Activated naive CD8-positive, alpha-beta T cell treated with anti-CD3 and anti-CD28 coated beads, Interleukin-2, amount 50 U/mL, for 24 hours (primary cell): Measurements from ENCODE around the gene RAD18.

Experiments used
- ATAC-seq: fragments of 150-1000 bp; cut with Tn5 transposase; one replicate; pipeline ENCODE4 v1.10.0; 2021
- DNase-seq: peaks from one replicate; pipeline ENCODE4 v3.0.0; 2021
- H3K27ac Mint-ChIP-seq: one replicate; pipeline ENCODE4 v1.8.0; 2021; ENCODE audit warnings: mild to moderate bottlenecking, mixed read lengths
- H3K27me3 Mint-ChIP-seq: one replicate; pipeline ENCODE4 v1.8.0; 2021; ENCODE audit warnings: mixed read lengths
- H3K36me3 Mint-ChIP-seq: one replicate; pipeline ENCODE4 v1.8.0; 2021; ENCODE audit warnings: low read depth, mixed read lengths
- H3K4me1 Mint-ChIP-seq: one replicate; pipeline ENCODE4 v1.8.0; 2021; ENCODE audit warnings: mixed read lengths
- H3K4me3 Mint-ChIP-seq: one replicate; pipeline ENCODE4 v1.8.0; 2021; ENCODE audit warnings: mild to moderate bottlenecking, moderate library complexity, mixed read lengths
- H3K9me3 Mint-ChIP-seq: one replicate; pipeline ENCODE4 v1.8.0; 2021; ENCODE audit warnings: mixed read lengths

The RAD18 gene

DNA sequence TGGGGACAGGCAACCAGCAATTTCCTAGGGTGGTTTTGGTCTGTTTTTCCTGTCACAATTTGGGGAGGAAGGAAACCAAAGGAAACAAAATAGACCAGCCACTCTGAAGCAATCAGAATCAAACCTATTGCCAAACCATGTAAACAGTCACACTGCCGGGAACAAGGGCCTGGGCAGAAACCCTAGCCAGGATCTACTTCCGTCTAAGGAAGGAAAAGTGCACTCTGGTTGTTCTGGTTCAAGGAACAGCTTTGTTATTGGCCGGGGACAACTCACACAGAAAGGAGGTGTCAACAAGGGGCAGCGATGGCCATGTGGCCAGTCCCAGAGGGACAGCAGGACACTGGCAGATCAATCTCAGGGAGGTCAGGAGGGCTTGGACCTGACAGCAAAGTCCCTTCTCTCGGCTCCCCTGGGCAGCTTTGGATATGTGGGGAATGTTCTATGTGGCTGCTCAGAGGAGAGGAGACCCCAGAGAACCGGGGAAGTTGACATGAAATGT is 17.5 kb upstream of the RAD18 start:
- Mint-ChIP-seq H3K27me3 (peaks cover 21% of the 10 kb centered on the region), H3K27ac (no peak overlapping the region), H3K36me3 (no peaks in the 10 kb centered on the region), H3K9me3 (no peaks in the 10 kb centered on the region), H3K4me1 (no peaks in the 10 kb centered on the region), H3K4me3 (no peak overlapping the region)
- no peak for DNase-seq
- ATAC-seq = no peak

- DNase-seq (no peak), ATAC-seq (no peak)
- no peak overlapping the region for H3K4me3 Mint-ChIP-seq
- H3K36me3 Mint-ChIP-seq = no peaks in the 10 kb centered on the region
- no peaks in the 10 kb centered on the region for H3K9me3 Mint-ChIP-seq
- peaks cover 22% of the 10 kb centered on the region for H3K27me3 Mint-ChIP-seq
- no peaks in the 10 kb centered on the region for H3K4me1 Mint-ChIP-seq
- no peak overlapping the region for H3K27ac Mint-ChIP-seq
Measured at GRCh38 chr3:8979262-8979661, 16.0 kb upstream of the RAD18 start.

- ATAC-seq (no peak), DNase-seq (no peak)
- Mint-ChIP-seq H3K9me3 (no peaks in the 10 kb centered on the region), H3K27me3 (peaks cover 22% of the 10 kb centered on the region), H3K27ac (no peak overlapping the region), H3K36me3 (no peaks in the 10 kb centered on the region), H3K4me3 (no peak overlapping the region), H3K4me1 (no peaks in the 10 kb centered on the region)
Measured at GRCh38 chr3:8978551-8978950, 15.3 kb upstream of the RAD18 start.

- H3K9me3 Mint-ChIP-seq = no peaks in the 10 kb centered on the region
- DNase-seq (no peak), ATAC-seq (no peak)
- no peaks in the 10 kb centered on the region for H3K36me3 Mint-ChIP-seq
- no peak overlapping the region for H3K4me3 Mint-ChIP-seq
- peaks cover 27% of the 10 kb centered on the region for H3K27me3 Mint-ChIP-seq
- H3K4me1 Mint-ChIP-seq = no peaks in the 10 kb centered on the region
- no peak overlapping the region for H3K27ac Mint-ChIP-seq
Measured at GRCh38 chr3:8976540-8977182, 13.4 kb upstream of the RAD18 start.

DNA sequence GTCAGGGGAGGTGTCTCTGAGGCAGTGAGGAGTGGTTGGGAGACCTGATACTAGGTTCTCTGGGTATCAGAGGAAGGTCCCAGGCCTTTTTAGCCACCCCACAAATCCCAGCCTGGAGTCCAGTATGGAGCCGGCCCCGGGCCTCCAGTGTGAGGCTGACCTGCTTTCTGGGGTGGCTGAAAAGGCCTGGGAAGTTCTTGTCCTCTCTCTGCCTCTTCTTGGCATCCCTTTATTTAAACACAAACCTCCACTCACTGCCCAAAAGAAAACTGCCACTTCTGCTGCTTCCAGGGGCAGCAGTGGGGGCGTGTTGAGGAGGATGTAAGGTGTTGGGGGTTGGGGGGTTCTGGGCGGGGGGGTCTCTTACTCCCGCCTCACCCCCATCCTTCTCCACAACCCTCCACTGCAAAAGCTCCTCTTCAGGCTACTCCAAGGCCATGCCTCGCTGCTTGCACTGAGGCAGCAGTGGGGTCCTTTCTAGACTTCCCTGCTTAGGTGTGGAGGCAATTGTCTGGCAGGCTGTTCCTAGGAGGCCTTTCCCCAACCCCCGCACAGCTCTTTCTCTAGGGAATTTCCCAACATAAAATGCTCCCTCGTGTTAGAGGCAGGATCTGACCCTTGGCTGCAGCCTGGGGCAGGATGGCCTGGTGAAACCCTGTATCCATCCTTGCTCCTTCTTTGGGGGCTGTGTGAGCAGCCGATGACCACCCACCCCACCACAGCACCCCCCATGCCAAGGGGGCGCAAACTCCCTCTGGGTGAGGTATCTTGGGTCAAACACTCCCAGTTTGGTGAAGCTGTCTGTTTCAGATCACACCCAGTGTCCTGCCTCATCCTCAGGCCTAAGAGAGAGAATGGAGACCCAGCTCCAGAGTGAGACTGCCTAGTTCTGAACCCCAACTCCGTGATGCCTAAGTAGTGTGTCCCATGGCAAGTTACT is 12.1 kb upstream of the RAD18 start:
- H3K4me3 Mint-ChIP-seq = no peak overlapping the region
- ATAC-seq = no peak
- no peaks in the 10 kb centered on the region for H3K9me3 Mint-ChIP-seq
- no peak overlapping the region for H3K27ac Mint-ChIP-seq
- no peaks in the 10 kb centered on the region for H3K4me1 Mint-ChIP-seq
- peaks cover 25% of the 10 kb centered on the region for H3K27me3 Mint-ChIP-seq
- DNase-seq = no peak
- no peaks in the 10 kb centered on the region for H3K36me3 Mint-ChIP-seq

DNA sequence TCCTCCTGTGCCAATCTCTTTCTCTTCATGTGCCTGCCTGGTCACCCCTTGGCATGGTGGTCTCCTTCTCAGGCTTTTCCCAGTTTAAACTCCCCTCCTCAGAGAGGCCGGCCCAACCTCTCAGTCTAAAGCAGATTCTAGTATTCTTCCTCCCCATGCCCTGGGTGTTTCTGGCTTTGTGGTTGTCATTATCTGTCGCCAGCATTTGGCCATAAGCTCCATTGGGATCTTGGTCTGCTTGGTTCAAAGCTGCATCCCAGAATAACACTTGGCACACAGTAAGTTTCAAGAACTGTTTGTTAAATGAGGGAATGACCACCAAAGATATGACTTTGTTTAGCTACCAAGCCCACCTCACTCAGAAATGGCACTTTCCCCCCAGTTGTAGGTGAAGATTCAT is 11.2 kb upstream of the RAD18 start:
- H3K4me1 Mint-ChIP-seq = no peaks in the 10 kb centered on the region
- no peak overlapping the region for H3K27ac Mint-ChIP-seq
- H3K36me3 Mint-ChIP-seq = no peaks in the 10 kb centered on the region
- DNase-seq = no peak
- peaks cover 20% of the 10 kb centered on the region for H3K27me3 Mint-ChIP-seq
- H3K9me3 Mint-ChIP-seq = no peaks in the 10 kb centered on the region
- no peak overlapping the region for H3K4me3 Mint-ChIP-seq
- no peak for ATAC-seq

- Mint-ChIP-seq H3K9me3 (no peaks in the 10 kb centered on the region), H3K27me3 (peaks cover 15% of the 10 kb centered on the region), H3K4me3 (no peak overlapping the region), H3K27ac (no peak overlapping the region), H3K4me1 (no peaks in the 10 kb centered on the region), H3K36me3 (no peaks in the 10 kb centered on the region)
- DNase-seq (no peak), ATAC-seq (peak; percentile 51)
Measured at GRCh38 chr3:8972639-8973038, 9.4 kb upstream of the RAD18 start.

- no peak overlapping the region for H3K4me3 Mint-ChIP-seq
- H3K27me3 Mint-ChIP-seq = peaks cover 16% of the 10 kb centered on the region
- DNase-seq (peak; percentile 69), ATAC-seq (no peak)
- H3K36me3 Mint-ChIP-seq = no peaks in the 10 kb centered on the region
- H3K27ac Mint-ChIP-seq = no peak overlapping the region
- no peaks in the 10 kb centered on the region for H3K9me3 Mint-ChIP-seq
- H3K4me1 Mint-ChIP-seq = no peaks in the 10 kb centered on the region
Measured at GRCh38 chr3:8970971-8971589, 7.8 kb upstream of the RAD18 start.

- no peak for DNase-seq
- Mint-ChIP-seq H3K9me3 (no peaks in the 10 kb centered on the region), H3K36me3 (no peaks in the 10 kb centered on the region), H3K4me3 (no peak overlapping the region), H3K4me1 (peaks cover under 1% of the 10 kb centered on the region), H3K27ac (no peak overlapping the region), H3K27me3 (peaks cover 14% of the 10 kb centered on the region)
- ATAC-seq = no peak
Measured at GRCh38 chr3:8969241-8969640, 6.0 kb upstream of the RAD18 start.

GRCh38 chr3:8968375-8968882 is 5.2 kb upstream of the RAD18 start:
- ATAC-seq (no peak), DNase-seq (no peak)
- Mint-ChIP-seq H3K9me3 (no peaks in the 10 kb centered on the region), H3K4me1 (peaks cover 8% of the 10 kb centered on the region), H3K27me3 (peaks cover 15% of the 10 kb centered on the region), H3K4me3 (no peak overlapping the region), H3K36me3 (peaks cover 2% of the 10 kb centered on the region), H3K27ac (no peak overlapping the region)

GRCh38 chr3:8967553-8967952 is 4.3 kb upstream of the RAD18 start:
- H3K27ac Mint-ChIP-seq = no peak overlapping the region
- H3K36me3 Mint-ChIP-seq = peaks cover 4% of the 10 kb centered on the region
- H3K4me1 Mint-ChIP-seq = peaks cover 10% of the 10 kb centered on the region
- H3K27me3 Mint-ChIP-seq = peaks cover 11% of the 10 kb centered on the region
- no peak for ATAC-seq
- no peak overlapping the region for H3K4me3 Mint-ChIP-seq
- H3K9me3 Mint-ChIP-seq = no peaks in the 10 kb centered on the region
- DNase-seq = no peak

GRCh38 chr3:8966820-8967348 is 3.6 kb upstream of the RAD18 start:
- H3K4me1 Mint-ChIP-seq = peaks cover 15% of the 10 kb centered on the region
- peaks cover 4% of the 10 kb centered on the region for H3K36me3 Mint-ChIP-seq
- H3K9me3 Mint-ChIP-seq = no peaks in the 10 kb centered on the region
- DNase-seq = no peak
- no peak overlapping the region for H3K4me3 Mint-ChIP-seq
- peaks cover 10% of the 10 kb centered on the region for H3K27me3 Mint-ChIP-seq
- no peak for ATAC-seq
- H3K27ac Mint-ChIP-seq = no peak overlapping the region

GRCh38 chr3:8966150-8966819 is 3.0 kb upstream of the RAD18 start:
- H3K4me3 Mint-ChIP-seq = no peak overlapping the region
- peaks cover 10% of the 10 kb centered on the region for H3K27me3 Mint-ChIP-seq
- peaks cover 4% of the 10 kb centered on the region for H3K36me3 Mint-ChIP-seq
- H3K4me1 Mint-ChIP-seq = peaks cover 21% of the 10 kb centered on the region
- no peak for DNase-seq
- no peak for ATAC-seq
- no peaks in the 10 kb centered on the region for H3K9me3 Mint-ChIP-seq
- H3K27ac Mint-ChIP-seq = no peak overlapping the region
